ENCODE measurements around the gene SNAP47.

SNAP47 gene

GRCh38 chr1:227749916-227750710 lies 14.9 kb downstream of the SNAP47 start:
- FAIRE-seq, result no peak

DNA sequence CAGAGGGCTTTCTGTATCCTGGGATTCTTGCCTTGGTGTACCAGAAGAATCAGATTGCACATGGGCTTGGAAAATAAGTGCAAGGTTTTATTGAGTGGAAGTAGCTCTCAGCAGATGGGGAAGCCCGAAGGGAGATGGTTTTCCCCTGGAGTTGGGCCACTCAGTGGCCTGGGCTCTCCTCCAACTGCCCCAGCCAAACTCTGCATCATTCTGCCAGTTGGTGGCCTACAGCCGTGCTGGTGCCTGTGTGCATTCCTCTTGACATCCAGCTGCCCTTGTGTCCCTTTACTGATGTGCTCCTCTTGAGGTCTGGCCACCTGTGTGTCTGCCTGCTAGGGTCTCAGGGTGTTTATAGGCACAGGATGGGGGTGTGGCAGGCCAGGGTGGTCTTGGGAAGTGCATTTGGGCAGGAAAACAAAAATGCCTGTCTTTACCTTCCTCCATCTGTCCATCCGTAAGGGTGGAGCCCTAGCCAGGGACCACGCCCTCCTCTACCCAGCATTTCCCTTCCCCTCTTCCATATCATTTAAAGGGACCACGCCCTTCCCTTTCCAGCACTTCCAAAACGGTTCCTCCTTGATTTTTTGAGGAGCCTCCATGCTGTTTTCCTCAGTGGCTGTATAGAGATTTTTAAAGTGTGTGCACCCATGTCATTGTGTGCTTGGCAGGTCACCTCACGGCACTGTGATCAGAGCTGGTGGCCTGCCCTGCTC lies 18.9 kb downstream of the SNAP47 start:
- no peak for FAIRE-seq

DNA sequence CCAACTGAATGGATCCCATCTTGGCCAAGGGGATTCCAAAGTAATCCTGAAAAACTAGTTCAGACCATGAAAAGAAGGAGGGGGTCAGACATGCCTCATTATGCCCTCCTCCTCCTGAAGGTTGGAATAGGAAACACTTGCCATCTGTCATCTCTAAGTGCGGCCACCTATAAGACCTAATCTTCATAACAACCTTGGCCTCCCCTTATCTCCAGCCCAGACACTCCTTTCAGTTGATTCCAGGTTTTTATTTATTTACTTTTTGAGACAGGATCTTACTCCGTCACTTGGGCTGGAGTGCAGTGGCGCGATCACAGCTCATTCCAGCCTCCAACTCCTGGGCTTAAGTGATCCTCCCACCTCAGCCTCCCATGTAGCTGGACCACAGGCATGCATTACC lies 19.7 kb downstream of the SNAP47 start:
- no peak for FAIRE-seq

GRCh38 chr1:227756172-227756959 lies 21.1 kb downstream of the SNAP47 start:
- no peak for FAIRE-seq

GRCh38 chr1:227757781-227758180 lies 22.5 kb downstream of the SNAP47 start:
- no peak for FAIRE-seq

DNA sequence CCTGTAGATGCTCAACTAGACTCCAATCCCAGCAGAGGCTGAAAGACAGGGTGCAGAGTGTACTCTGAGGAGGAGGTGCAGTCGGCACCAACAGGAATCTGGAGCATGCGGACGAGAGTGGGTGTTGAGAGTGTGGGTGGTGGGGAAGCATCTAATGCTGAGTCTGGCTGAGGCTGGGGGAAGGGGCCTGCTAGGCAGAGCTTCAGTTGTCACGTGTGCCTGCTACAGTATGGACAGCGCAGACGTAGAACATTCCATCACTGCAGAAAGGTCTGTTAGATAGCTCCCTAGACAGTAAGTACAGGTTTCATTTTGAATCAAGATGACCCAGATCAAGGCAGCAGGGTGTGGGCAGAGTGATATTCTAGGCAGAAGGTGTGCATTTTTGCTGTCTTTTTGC lies 23.1 kb downstream of the SNAP47 start:
- no peak for FAIRE-seq

- FAIRE-seq, result peak; percentile 64
Measured at GRCh38 chr1:227759341-227760300, 24.4 kb downstream of the SNAP47 start.

GRCh38 chr1:227760377-227760776 lies 25.1 kb downstream of the SNAP47 start:
- FAIRE-seq, result no peak

DNA sequence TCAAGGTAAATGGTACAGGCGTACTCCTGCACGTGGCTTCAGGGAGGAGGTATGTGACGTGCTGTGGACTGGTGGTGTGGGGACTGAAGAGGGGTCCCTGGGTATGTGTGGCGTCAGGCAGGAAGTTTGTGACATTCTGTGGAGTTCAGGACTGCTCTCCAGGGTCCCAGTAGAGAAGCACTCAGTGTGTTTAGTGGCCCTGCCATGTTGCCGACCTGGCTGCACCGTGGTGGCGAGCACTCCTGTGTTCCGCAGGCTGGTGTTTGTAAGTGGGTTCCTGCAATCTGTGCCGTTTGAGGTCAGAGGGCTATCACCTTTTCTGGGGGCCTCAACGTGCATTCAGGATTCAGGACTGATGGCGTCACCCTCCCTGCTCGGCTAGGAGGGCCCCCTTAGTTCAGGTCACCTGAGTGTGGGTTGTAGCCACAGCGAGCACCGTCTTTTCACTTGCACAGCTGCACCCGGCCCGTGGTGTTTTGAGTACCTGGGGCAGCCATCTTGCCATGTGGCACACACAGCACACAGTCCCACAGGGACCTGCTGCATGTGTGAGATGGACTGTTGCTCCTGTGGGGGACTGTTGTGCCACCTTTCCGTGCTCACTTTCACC lies 26.5 kb downstream of the SNAP47 start:
- no peak for FAIRE-seq

DNA sequence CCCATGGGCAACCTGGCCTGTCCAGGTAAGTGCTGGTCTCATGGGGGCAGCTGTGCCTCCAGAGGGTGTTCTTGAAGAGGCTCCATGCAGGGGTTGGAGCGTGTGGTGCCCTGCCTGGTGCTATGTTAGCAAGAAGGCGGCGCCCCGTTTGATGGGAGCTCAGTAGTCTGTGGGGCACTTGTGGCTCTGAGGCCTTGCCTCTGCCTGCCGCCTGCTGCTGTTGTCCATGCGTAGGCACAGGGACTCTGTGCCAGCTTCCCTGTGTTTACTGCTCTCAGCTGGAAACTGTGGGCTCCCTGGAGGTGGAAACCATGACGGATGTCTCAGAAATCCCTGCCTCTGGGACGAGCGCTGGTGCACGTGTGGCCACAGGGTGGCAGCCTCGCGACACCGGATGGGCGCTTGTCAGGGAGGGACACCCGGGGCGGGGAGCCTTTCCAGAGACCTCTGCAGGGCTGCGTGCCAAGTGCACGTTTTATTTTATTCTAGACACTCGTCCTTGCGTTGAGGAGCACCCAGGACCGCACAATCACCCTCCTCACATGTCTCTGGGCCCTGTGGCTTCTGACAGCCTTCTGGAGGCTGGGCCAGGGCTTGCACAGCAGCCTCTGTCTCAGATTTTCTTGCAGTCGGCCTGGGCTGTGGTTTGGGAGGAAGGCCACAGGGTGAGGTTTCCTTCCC lies 27.1 kb downstream of the SNAP47 start:
- FAIRE-seq, result no peak

DNA sequence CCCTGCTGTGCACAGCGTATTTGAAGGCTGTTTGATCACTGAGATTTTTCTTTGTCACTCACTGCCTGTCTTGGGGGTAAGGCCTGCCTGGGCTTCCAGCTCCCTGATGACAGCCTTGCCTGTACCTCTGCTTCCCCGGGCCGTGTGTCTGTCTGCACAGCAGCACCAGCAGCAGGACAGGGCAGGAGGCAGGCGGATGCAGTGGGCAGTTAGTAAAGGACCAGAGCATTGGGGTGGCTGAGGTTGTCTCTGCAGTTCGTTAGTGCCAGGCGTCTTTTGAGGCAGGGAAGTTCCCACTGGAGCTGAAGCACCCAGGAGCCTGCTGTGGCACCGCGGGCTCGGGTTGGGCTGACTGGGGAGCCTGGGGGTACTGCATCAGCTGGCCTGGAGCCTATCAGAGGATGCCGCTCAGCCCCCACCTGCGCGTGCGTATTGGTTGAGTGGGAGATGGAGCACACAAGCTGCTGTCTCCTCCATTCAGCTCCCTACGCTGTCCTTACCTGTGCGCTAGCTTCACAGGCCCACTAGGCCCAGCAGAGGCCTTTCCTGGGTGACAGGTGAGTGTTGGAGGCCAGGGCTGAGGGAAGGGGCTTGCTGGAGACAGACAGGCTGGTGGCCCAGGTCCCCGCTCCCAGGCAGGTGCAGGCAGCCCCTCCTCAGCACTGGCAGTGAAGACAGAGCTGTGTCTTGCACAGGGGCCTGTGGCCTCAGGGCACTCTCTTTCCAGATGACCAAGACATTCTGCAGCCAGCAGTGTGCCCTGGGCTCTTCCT lies 28.2 kb downstream of the SNAP47 start:
- FAIRE-seq, result no peak

- no peak for FAIRE-seq
Measured at GRCh38 chr1:227764019-227764391, 28.8 kb downstream of the SNAP47 start.

DNA sequence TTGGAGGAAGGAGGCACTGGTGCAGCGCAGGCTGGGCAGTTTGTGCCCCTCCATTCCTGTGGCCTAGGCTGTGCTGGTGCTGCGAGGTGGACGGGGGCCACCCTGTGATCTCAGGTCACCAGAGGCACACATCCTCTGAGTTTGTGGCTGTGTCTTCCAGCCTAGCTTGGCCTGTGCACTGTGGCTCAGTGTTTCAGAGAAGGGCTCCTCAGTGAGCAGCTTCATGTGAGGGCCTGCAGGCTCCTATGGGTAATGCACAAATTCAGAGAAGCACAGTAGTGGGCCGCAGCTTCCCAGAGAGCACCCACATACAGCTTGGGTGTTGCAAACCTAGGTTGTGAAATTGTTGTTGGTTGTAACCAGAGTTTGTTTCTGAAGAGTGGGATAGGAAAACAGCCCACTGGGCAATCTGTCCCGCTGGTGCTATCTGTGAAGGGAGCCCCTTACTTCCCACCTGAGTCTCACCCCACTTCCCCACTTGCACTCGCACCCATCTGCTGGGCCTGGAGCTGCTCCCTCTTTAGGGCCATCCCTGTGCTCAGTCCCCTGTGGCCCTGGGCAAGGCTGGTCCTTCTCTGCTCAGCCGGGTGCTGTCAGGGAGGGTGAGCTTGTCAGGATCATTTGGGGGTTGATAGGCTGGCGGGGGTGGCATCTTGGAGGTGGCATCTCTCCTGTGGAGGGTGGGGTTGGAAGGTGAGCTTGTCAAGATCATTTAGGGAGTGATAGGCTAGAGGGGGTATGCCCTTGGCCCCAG lies 30.2 kb downstream of the SNAP47 start:
- FAIRE-seq, result no peak

DNA sequence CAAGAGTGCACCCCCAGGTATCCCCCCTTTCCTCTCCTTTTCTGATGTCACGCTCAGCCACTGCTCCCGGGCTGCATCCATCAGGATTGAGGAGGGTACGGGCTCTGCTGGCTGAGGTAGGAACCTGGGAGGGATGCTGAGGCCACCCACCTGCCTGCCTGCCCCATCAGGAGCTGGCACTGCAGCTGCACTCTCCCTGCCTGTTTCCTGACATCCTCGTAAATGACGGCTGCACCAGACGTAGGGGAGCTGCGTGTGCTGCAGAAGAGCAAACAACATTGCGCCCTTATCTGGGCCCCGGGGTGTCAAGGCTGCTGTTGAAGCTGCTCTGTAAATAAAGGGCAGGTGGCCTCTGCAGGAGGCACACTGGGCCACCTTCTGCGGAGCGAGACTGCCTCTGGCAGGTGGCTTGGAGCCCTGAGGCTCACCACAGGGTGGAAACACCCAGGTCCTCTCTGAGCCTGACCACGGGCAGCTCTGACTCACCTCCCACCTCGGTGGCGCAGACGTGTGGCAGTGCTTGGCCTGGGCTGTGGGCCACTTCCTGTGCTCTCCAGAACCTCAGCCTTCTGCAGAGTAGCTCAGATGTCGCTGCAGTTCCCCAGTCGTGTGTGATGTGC lies 30.9 kb downstream of the SNAP47 start:
- no peak for FAIRE-seq

DNA sequence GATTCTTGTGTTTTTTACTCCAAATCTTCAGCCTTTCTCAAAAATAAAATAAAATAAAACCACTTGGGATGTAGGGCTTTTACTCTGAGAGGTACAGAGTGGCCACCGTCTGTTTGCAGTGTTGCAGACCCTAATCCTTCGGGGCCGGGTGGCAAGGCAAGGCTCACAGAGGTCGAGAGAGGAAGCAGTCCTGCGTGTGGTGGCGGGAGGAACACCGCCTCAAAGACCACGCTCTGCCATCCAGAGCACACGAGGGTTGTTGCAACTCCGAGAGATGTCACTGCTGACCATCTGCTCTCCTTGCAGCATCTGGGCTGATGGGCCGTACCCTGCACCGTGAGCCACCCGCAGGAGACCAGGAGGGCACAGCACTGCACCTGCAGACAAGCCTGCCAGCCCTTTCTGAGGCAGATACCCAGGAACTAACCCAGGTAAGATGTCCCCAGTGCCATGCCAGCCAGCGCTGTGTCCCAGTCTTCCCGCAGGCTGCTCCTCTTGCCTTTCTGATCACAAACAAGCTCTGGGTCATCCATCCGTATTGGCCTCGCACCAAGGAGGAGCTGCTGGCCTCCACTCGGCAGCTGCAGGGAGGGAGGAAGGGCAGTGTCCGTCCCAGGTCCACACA lies 31.5 kb downstream of the SNAP47 start:
- no peak for FAIRE-seq

DNA sequence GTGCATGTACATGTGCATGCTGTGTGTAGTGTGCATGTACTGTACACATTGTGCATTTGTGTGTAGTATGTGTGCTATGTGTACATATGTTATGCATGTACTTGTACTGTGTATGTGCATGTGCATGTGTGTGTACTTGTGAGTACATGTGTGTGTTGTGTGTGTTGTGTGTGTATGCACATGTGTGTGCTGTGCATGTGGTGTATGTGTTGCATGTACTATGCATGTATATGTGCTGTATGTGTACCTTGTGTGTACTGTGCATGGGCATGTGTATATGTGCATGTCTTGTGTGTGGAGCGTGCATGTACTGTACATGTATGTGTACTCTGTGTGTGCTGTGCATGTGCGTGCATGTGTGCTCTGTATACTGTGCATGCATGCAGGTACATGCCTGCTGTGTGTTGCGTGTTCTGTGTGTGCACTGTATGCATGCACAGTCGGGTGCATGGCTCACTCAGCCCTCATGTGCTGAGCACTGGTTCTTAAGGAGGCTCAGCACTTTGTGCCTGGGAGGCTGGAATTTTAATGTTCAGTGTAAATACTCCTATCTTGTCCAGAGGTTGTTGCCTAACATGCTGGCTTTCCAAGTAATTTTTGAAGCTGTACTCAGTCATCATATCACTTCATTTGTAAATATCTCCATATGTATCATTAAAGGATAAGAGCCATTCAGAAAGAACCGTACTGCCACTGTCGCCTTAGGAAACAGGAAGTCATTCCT lies 32.3 kb downstream of the SNAP47 start:
- FAIRE-seq, result no peak

- FAIRE-seq, result no peak
Measured at GRCh38 chr1:227768125-227768439, 32.8 kb downstream of the SNAP47 start.

DNA sequence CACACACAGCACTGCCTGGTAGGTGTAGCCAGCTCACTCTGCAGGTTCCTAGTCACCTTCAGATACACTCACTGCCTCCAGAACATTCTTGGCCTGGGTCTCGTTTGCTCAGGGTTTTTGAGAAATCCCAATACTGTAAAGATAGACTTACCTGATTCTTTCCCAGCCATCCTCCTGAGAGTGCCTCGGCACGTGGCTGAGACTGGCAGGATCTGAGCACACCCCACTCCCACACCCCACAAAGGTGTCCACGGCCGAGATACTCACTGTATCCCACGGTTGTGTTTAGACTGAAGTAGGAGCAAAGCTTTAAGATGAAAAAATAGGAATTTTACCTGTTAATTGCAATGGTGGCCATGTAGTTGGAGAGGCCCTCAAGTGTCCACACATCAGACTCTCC lies 33.4 kb downstream of the SNAP47 start:
- no peak for FAIRE-seq

Data from endometrium (tissue), 2 donors.